Loucy (cell line): Measurements from ENCODE around the gene SHROOM4.

ENCODE experiments used
- H2AFZ ChIP-seq: fragments of 200-600 bp; sonication (generic); 2 replicates; pipeline ENCODE4 v1.6.0; 2016; ENCODE audit warnings: antibody characterized with exemption, mild to moderate bottlenecking, low read length, moderate library complexity
- H3F3A ChIP-seq: fragments of 200-600 bp; 2 replicates; pipeline ENCODE4 v1.6.0; 2016; ENCODE audit warnings: antibody characterized with exemption, low read depth, mild to moderate bottlenecking
- H3K27me3 ChIP-seq: fragments of 200-600 bp; sonication (generic); 2 replicates; pipeline ENCODE4 v1.6.1; 2014; ENCODE audit warnings: low read length, mild to moderate bottlenecking; ENCODE audit not compliant: insufficient read depth, poor library complexity, severe bottlenecking
- H3K36me3 ChIP-seq: fragments of 200-600 bp; sonication (generic); 2 replicates; pipeline ENCODE4 v1.6.1; 2016; ENCODE audit warnings: low read length; ENCODE audit not compliant: insufficient read depth
- H3K4me1 ChIP-seq: fragments of 200-600 bp; sonication (generic); 2 replicates; pipeline ENCODE4 v1.5.1; 2014; ENCODE audit warnings: low read length, mild to moderate bottlenecking; ENCODE audit not compliant: insufficient read depth, poor library complexity, severe bottlenecking
- H3K4me2 ChIP-seq: fragments of 200-600 bp; sonication (generic); 2 replicates; pipeline ENCODE4 v1.6.0; 2014; ENCODE audit warnings: antibody characterized with exemption, low read length, low read depth, mild to moderate bottlenecking; ENCODE audit not compliant: poor library complexity, severe bottlenecking
- H3K4me3 ChIP-seq: fragments of 200-600 bp; sonication (generic); 2 replicates; pipeline ENCODE4 v1.5.1; 2014; ENCODE audit warnings: low read length, mild to moderate bottlenecking, mixed read lengths; ENCODE audit not compliant: poor library complexity, severe bottlenecking
- H3K79me2 ChIP-seq: fragments of 200-600 bp; sonication (generic); 2 replicates; pipeline ENCODE4 v1.6.1; 2014; ENCODE audit warnings: low read length; ENCODE audit not compliant: insufficient read depth
- H3K9ac ChIP-seq: fragments of 200-600 bp; sonication (generic); 2 replicates; pipeline ENCODE4 v1.6.0; 2014; ENCODE audit warnings: mild to moderate bottlenecking, low read depth, low read length, moderate library complexity; ENCODE audit not compliant: poor library complexity, severe bottlenecking
- H3K9me2 ChIP-seq: fragments of 200-600 bp; sonication (generic); replicated peaks from 2 replicates; pipeline ENCODE4 v1.6.1; 2016; ENCODE audit warnings: low read depth, low read length, mixed read lengths
- H3K9me3 ChIP-seq: fragments of 200-600 bp; sonication (generic); 2 replicates; pipeline ENCODE4 v1.6.1; 2014; ENCODE audit warnings: mild to moderate bottlenecking, antibody characterized with exemption, low read length, low read depth; ENCODE audit not compliant: insufficient read depth
- H4K20me1 ChIP-seq: fragments of 200-600 bp; sonication (generic); 2 replicates; pipeline ENCODE4 v1.6.0; 2014; ENCODE audit warnings: antibody characterized with exemption, low read length, mild to moderate bottlenecking; ENCODE audit not compliant: insufficient read depth, poor library complexity, severe bottlenecking
- CTCF ChIP-seq: fragments of 200-600 bp; sonication (generic); conservative IDR thresholded peaks from 2 replicates; pipeline ENCODE4 v1.5.1; 2014; ENCODE audit warnings: mild to moderate bottlenecking, antibody characterized with exemption, low read length
- EZH2phosphoT487 ChIP-seq: fragments of 200-600 bp; IDR thresholded peaks from 2 replicates; pipeline ENCODE4 v1.6.1; 2018; ENCODE audit warnings: antibody characterized with exemption, mild to moderate bottlenecking, moderate library complexity, borderline replicate concordance

Gene SHROOM4

GRCh38 chrX:50643525-50644137 lies 170.4 kb downstream of the SHROOM4 start:
- H3K79me2 ChIP-seq, result no peaks in the 10 kb centered on the region
- no peak overlapping the region for H3K4me3 ChIP-seq
- no peak for TF ChIP-seq CTCF
- no peak for TF ChIP-seq EZH2phosphoT487
- no peak overlapping the region for H3K4me2 ChIP-seq
- no peaks in the 10 kb centered on the region for H4K20me1 ChIP-seq
- no peaks in the 10 kb centered on the region for H3F3A ChIP-seq
- no peaks in the 10 kb centered on the region for H3K4me1 ChIP-seq
- H2AFZ ChIP-seq, result no peak overlapping the region
- H3K27me3 ChIP-seq, result no peaks in the 10 kb centered on the region
- H3K9me3 ChIP-seq, result no peaks in the 10 kb centered on the region
- H3K36me3 ChIP-seq, result no peaks in the 10 kb centered on the region
- no peaks in the 10 kb centered on the region for H3K9me2 ChIP-seq
- H3K9ac ChIP-seq, result no peak overlapping the region

GRCh38 chrX:50638123-50638522 lies 175.9 kb downstream of the SHROOM4 start:
- H3K4me3 ChIP-seq, result no peak overlapping the region
- no peaks in the 10 kb centered on the region for H3F3A ChIP-seq
- TF ChIP-seq EZH2phosphoT487 (no peak), CTCF (no peak)
- no peak overlapping the region for H2AFZ ChIP-seq
- no peaks in the 10 kb centered on the region for H3K79me2 ChIP-seq
- H4K20me1 ChIP-seq, result no peaks in the 10 kb centered on the region
- no peaks in the 10 kb centered on the region for H3K27me3 ChIP-seq
- H3K9me3 ChIP-seq, result no peaks in the 10 kb centered on the region
- H3K4me1 ChIP-seq, result no peaks in the 10 kb centered on the region
- H3K9ac ChIP-seq, result no peak overlapping the region
- H3K9me2 ChIP-seq, result no peaks in the 10 kb centered on the region
- no peaks in the 10 kb centered on the region for H3K36me3 ChIP-seq
- no peak overlapping the region for H3K4me2 ChIP-seq

GRCh38 chrX:50635817-50636365 lies 178.1 kb downstream of the SHROOM4 start:
- Histone ChIP-seq H3K4me1 (no peaks in the 10 kb centered on the region), H2AFZ (no peak overlapping the region), H3K9me3 (no peaks in the 10 kb centered on the region), H3K79me2 (no peaks in the 10 kb centered on the region), H3K27me3 (no peaks in the 10 kb centered on the region), H3K36me3 (no peaks in the 10 kb centered on the region), H3K9me2 (no peaks in the 10 kb centered on the region), H3F3A (no peaks in the 10 kb centered on the region), H4K20me1 (no peaks in the 10 kb centered on the region), H3K4me3 (no peak overlapping the region), H3K4me2 (no peak overlapping the region), H3K9ac (no peak overlapping the region)
- no peak for TF ChIP-seq EZH2phosphoT487
- TF ChIP-seq CTCF, result no peak
